Neural progenitor cell (in vitro differentiated cells): ENCODE data around the gene GGN. TPM values are rescaled to one million over a fixed set of nuclear protein-coding genes. Genes with fewer than 3 reads are reported as not detected.

Source experiments
- DNase-seq: peaks from one replicate; pipeline ENCODE4 v3.0.0-alpha.2; 2016; ENCODE audit warnings: low spot score
- H2AFZ ChIP-seq: fragments of 200-600 bp; sonication (generic); replicated peaks from 2 replicates; pipeline ENCODE4 v1.6.1; 2016; ENCODE audit warnings: antibody characterized with exemption
- H3F3A ChIP-seq: fragments of 200-600 bp; sonication (generic); 2 replicates; pipeline ENCODE4 v1.6.1; 2016; ENCODE audit warnings: antibody characterized with exemption, low read depth
- H3K27ac ChIP-seq: fragments of 200-600 bp; sonication (generic); 2 replicates; pipeline ENCODE4 v1.5.1; 2016; ENCODE audit warnings: mild to moderate bottlenecking
- H3K27me3 ChIP-seq: fragments of 200-600 bp; sonication (generic); 2 replicates; pipeline ENCODE4 v1.6.1; 2016; ENCODE audit warnings: mild to moderate bottlenecking, moderate library complexity
- H3K36me3 ChIP-seq: fragments of 200-600 bp; sonication (generic); 2 replicates; pipeline ENCODE4 v1.5.1; 2016
- H3K4me1 ChIP-seq: fragments of 200-600 bp; sonication (generic); 2 replicates; pipeline ENCODE4 v1.6.1; 2016; ENCODE audit warnings: mixed run types
- H3K4me2 ChIP-seq: fragments of 200-600 bp; sonication (generic); 2 replicates; pipeline ENCODE4 v1.6.1; 2016
- H3K4me3 ChIP-seq: fragments of 200-600 bp; sonication (generic); 2 replicates; pipeline ENCODE4 v1.5.1; 2016
- H3K79me2 ChIP-seq: fragments of 200-600 bp; sonication (generic); 2 replicates; pipeline ENCODE4 v1.6.1; 2016; ENCODE audit warnings: low read depth
- H3K9ac ChIP-seq: fragments of 200-600 bp; sonication (generic); 2 replicates; pipeline ENCODE4 v1.6.1; 2016
- H3K9me3 ChIP-seq: fragments of 200-600 bp; sonication (generic); 2 replicates; pipeline ENCODE4 v1.5.1; 2016; ENCODE audit warnings: low read depth
- H4K20me1 ChIP-seq: fragments of 200-600 bp; sonication (generic); 2 replicates; pipeline ENCODE4 v1.6.1; 2016; ENCODE audit warnings: low read depth
- H3K27ac Mint-ChIP-seq: 3 replicates; pipeline ENCODE4 v1.8.0; 2021; ENCODE audit warnings: mixed read lengths
- H3K27me3 Mint-ChIP-seq: 2 replicates; pipeline ENCODE4 v1.8.0; 2022; ENCODE audit warnings: low read depth, mild to moderate bottlenecking, inconsistent platforms, moderate library complexity, mixed read lengths; ENCODE audit not compliant: insufficient read depth
- H3K36me3 Mint-ChIP-seq: 3 replicates; pipeline ENCODE4 v1.8.0; 2021; ENCODE audit warnings: mixed read lengths
- H3K4me1 Mint-ChIP-seq: 3 replicates; pipeline ENCODE4 v1.8.0; 2021; ENCODE audit warnings: mixed read lengths
- H3K4me3 Mint-ChIP-seq: 3 replicates; pipeline ENCODE4 v1.8.0; 2021; ENCODE audit warnings: mild to moderate bottlenecking, moderate library complexity, mixed read lengths
- H3K9me3 Mint-ChIP-seq: 3 replicates; pipeline ENCODE4 v1.8.0; 2020; ENCODE audit warnings: mixed read lengths
- CTCF ChIP-seq: fragments of 200-600 bp; sonication (generic); IDR thresholded peaks from 2 replicates; pipeline ENCODE4 v1.5.1; 2017; ENCODE audit warnings: antibody characterized with exemption, mild to moderate bottlenecking
- EZH2 ChIP-seq: fragments of 200-600 bp; sonication (generic); IDR thresholded peaks from 2 replicates; pipeline ENCODE4 v1.6.1; 2017; ENCODE audit warnings: antibody characterized with exemption, mild to moderate bottlenecking, moderate library complexity
- EZH2phosphoT487 ChIP-seq: fragments of 200-600 bp; sonication (generic); IDR thresholded peaks from 2 replicates; pipeline ENCODE4 v1.6.1; 2017; ENCODE audit warnings: antibody characterized with exemption
- total RNA-seq: library from RNA; depleted of rRNA; stranded (reverse); fragments of >200 nt; gene quantifications from 2 replicates; pipeline ENCODE4 v1.2.3, GENCODE V29; 2015; ENCODE audit warnings: low replicate concordance

The GGN gene
- total RNA-seq, 1 donor from 2014 or later: not detected

- TF ChIP-seq EZH2phosphoT487 (no peak), CTCF (no peak), EZH2 (no peak)
- Histone ChIP-seq H3K27ac (no peak overlapping the region), H3K4me3 (peak overlapping the region; percentile 67), H3K4me2 (peak overlapping the region; percentile 82), H3K9ac (no peak overlapping the region), H4K20me1 (no peaks in the 10 kb centered on the region), H3K79me2 (no peaks in the 10 kb centered on the region), H3K36me3 (no peaks in the 10 kb centered on the region), H3K27me3 (no peaks in the 10 kb centered on the region), H2AFZ (no peak overlapping the region), H3K9me3 (no peaks in the 10 kb centered on the region), H3F3A (peaks cover 35% of the 10 kb centered on the region), H3K4me1 (peaks cover 8% of the 10 kb centered on the region)
- H3K4me1 Mint-ChIP-seq: peaks cover 16% of the 10 kb centered on the region
- H3K27ac Mint-ChIP-seq: no peak overlapping the region
- peak overlapping the region; percentile 88 for H3K4me3 Mint-ChIP-seq
- DNase-seq: no peak
- H3K9me3 Mint-ChIP-seq: no peaks in the 10 kb centered on the region
- no peaks in the 10 kb centered on the region for H3K36me3 Mint-ChIP-seq
- H3K27me3 Mint-ChIP-seq: peaks cover 3% of the 10 kb centered on the region
Observed at GRCh38 chr19:38337360-38337653, 50.5 kb downstream of the GGN start.

DNA sequence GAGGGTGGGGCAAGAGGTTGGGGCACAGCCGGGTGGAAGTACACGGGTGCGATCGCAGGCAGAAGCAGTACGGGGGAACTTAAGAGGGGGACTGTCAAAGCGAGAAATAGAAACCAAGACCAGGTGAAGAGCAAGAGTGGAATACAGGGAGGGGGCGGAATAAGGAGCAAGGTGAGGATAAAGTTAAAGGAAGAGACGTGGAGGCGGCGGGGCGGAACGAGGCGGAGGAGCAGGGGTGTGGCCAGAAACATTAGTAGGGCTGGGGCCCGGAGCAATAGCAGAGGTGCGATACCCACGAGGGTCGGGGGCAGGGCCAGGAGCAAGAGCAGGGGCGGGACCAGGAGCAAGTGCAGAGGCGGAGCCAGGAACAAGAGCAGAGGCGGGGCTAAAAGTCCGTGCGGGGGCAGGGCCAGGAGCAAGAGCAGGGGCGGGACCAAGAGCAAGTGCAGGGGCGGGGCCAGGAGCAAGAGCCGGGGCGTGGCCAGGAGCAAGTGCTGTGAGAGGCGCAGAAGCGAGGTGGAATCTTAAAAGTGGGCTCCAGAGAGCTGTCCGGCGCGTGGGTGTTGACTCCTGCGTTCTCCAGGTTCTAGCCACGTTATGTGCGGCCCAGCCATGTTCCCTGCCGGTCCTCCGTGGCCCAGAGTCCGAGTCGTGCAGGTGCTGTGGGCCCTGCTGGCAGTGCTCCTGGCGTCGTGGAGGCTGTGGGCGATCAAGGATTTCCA is 51.0 kb downstream of the GGN start:
- peak overlapping the region; percentile 88 for H3K4me3 Mint-ChIP-seq
- DNase-seq: peak; percentile 98
- peaks cover 3% of the 10 kb centered on the region for H3K27me3 Mint-ChIP-seq
- Histone ChIP-seq H4K20me1 (no peaks in the 10 kb centered on the region), H3K36me3 (no peaks in the 10 kb centered on the region), H3K27ac (no peak overlapping the region), H3K9ac (no peak overlapping the region), H2AFZ (peak overlapping the region; percentile 79), H3K4me1 (peaks cover 8% of the 10 kb centered on the region), H3F3A (peaks cover 35% of the 10 kb centered on the region), H3K27me3 (no peaks in the 10 kb centered on the region), H3K79me2 (no peaks in the 10 kb centered on the region), H3K4me3 (peak overlapping the region; percentile 67), H3K9me3 (no peaks in the 10 kb centered on the region), H3K4me2 (peak overlapping the region; percentile 82)
- no peaks in the 10 kb centered on the region for H3K36me3 Mint-ChIP-seq
- H3K9me3 Mint-ChIP-seq: no peaks in the 10 kb centered on the region
- peaks cover 16% of the 10 kb centered on the region for H3K4me1 Mint-ChIP-seq
- TF ChIP-seq CTCF: no peak
- TF ChIP-seq EZH2: no peak
- no peak for TF ChIP-seq EZH2phosphoT487
- H3K27ac Mint-ChIP-seq: no peak overlapping the region

- H3K9ac ChIP-seq: no peak overlapping the region
- Mint-ChIP-seq H3K4me3 (peak overlapping the region; percentile 88), H3K9me3 (no peaks in the 10 kb centered on the region), H3K36me3 (no peaks in the 10 kb centered on the region), H3K27me3 (peaks cover 3% of the 10 kb centered on the region), H3K27ac (no peak overlapping the region), H3K4me1 (peaks cover 16% of the 10 kb centered on the region)
- H3K36me3 ChIP-seq: no peaks in the 10 kb centered on the region
- H3K9me3 ChIP-seq: no peaks in the 10 kb centered on the region
- peak overlapping the region; percentile 82 for H3K4me2 ChIP-seq
- DNase-seq: peak; percentile 96
- H3K79me2 ChIP-seq: no peaks in the 10 kb centered on the region
- no peaks in the 10 kb centered on the region for H3K27me3 ChIP-seq
- H2AFZ ChIP-seq: peak overlapping the region; percentile 79
- H3K27ac ChIP-seq: no peak overlapping the region
- no peaks in the 10 kb centered on the region for H4K20me1 ChIP-seq
- H3F3A ChIP-seq: peaks cover 35% of the 10 kb centered on the region
- peak overlapping the region; percentile 67 for H3K4me3 ChIP-seq
- no peak for TF ChIP-seq CTCF
- no peak for TF ChIP-seq EZH2
- TF ChIP-seq EZH2phosphoT487: no peak
- H3K4me1 ChIP-seq: peaks cover 8% of the 10 kb centered on the region
Observed at GRCh38 chr19:38335949-38336637, 51.7 kb downstream of the GGN start.

Other genes starting within 250 kb of the GGN start
- gene DPF1, start 163.8 kb downstream of the GGN start, total RNA-seq: 3.4 and 6.5 TPM in 2 replicates
- gene PPP1R14A, start 131.7 kb downstream of the GGN start, total RNA-seq: 2.0 and 4.2 TPM in 2 replicates
- gene SPINT2, start 123.5 kb downstream of the GGN start, total RNA-seq: 71.0 and 177 TPM in 2 replicates
- gene C19orf33, start 83.8 kb downstream of the GGN start, total RNA-seq: not detected in 2 replicates
- gene YIF1B, start 72.1 kb downstream of the GGN start, total RNA-seq: 38.1 and 92.9 TPM in 2 replicates
- 0.92 and 2.5 TPM in 2 replicates for gene KCNK6, start 68.2 kb downstream of the GGN start, total RNA-seq
- gene CATSPERG, start 52.2 kb downstream of the GGN start, total RNA-seq: 1.4 and 5.5 TPM in 2 replicates
- gene PSMD8, start 13.5 kb downstream of the GGN start, total RNA-seq: 119 and 196 TPM in 2 replicates
- gene SPRED3, start 663 bp upstream of the GGN start, total RNA-seq: 0.99 and 4.6 TPM in 2 replicates
- 3.5 and 13.2 TPM in 2 replicates for gene FAM98C, start 15.1 kb upstream of the GGN start, total RNA-seq
- 0.09 TPM in 1 of 2 replicates, not detected in the other for gene RASGRP4, start 38.2 kb upstream of the GGN start, total RNA-seq
- 0.60 and 2.2 TPM in 2 replicates for gene RYR1, start 45.7 kb upstream of the GGN start, total RNA-seq
- gene MAP4K1, start 229.9 kb upstream of the GGN start, total RNA-seq: 1.9 and 3.6 TPM in 2 replicates
- gene EIF3K, start 231.2 kb upstream of the GGN start, total RNA-seq: 261 and 432 TPM in 2 replicates